WTC11 (cell line): Measurements from ENCODE around the gene BRPF1. TPM values are rescaled to one million over a fixed set of nuclear protein-coding genes. Genes with fewer than 3 reads are reported as not detected.

ENCODE experiments used
- ATAC-seq: fragments of 200-7000 bp; cut with Tn5 transposase; 2 replicates; pipeline ENCODE4 v1.10.0; 2021; ENCODE audit warnings: mild to moderate bottlenecking, moderate library complexity
- CTCF ChIA-PET: fragments of 300-600 bp; sonication (Branson Sonifier 250); formaldehyde crosslinking; loops from one replicate; lab custom pipeline; 2021; ENCODE audit warnings: antibody characterized with exemption; lab: Charles Lee
- POLR2A ChIA-PET: fragments of 350-600 bp; sonication (Branson Sonifier 250); formaldehyde crosslinking; loops from one replicate; lab custom pipeline; 2021; ENCODE audit warnings: antibody characterized with exemption; lab: Charles Lee
- DNase-seq: peaks from one replicate; pipeline ENCODE4 v3.0.0; 2021; ENCODE audit warnings: low spot score
- H3K27ac Mint-ChIP-seq: 2 replicates; pipeline ENCODE4 v1.8.0; 2021; ENCODE audit warnings: mixed read lengths
- H3K27me3 Mint-ChIP-seq: 2 replicates; pipeline ENCODE4 v1.8.0; 2021; ENCODE audit warnings: low read depth, mild to moderate bottlenecking, moderate library complexity, mixed read lengths
- H3K36me3 Mint-ChIP-seq: 2 replicates; pipeline ENCODE4 v1.8.0; 2021; ENCODE audit warnings: mixed read lengths
- H3K4me1 Mint-ChIP-seq: 2 replicates; pipeline ENCODE4 v1.8.0; 2022; ENCODE audit warnings: mixed read lengths
- H3K4me3 Mint-ChIP-seq: 2 replicates; pipeline ENCODE4 v1.8.0; 2021; ENCODE audit warnings: mild to moderate bottlenecking, moderate library complexity, mixed read lengths
- H3K9me3 Mint-ChIP-seq: 2 replicates; pipeline ENCODE4 v1.8.0; 2021; ENCODE audit warnings: mixed read lengths
- CBFB ChIP-seq: sonication (generic); formaldehyde crosslinking; IDR thresholded peaks from 2 replicates; pipeline ENCODE4 v1.8.1; 2022; ENCODE audit warnings: mild to moderate bottlenecking, low read depth, missing genetic modification reagents
- E2F1 ChIP-seq: sonication (generic); formaldehyde crosslinking; IDR thresholded peaks from 2 replicates; pipeline ENCODE4 v1.8.0; 2022; ENCODE audit warnings: mild to moderate bottlenecking, missing genetic modification reagents
- E2F4 ChIP-seq: sonication (generic); formaldehyde crosslinking; IDR thresholded peaks from 2 replicates; pipeline ENCODE4 v1.8.1; 2022; ENCODE audit warnings: low read depth, mild to moderate bottlenecking, moderate library complexity, missing genetic modification reagents, borderline replicate concordance
- ETV6 ChIP-seq: sonication (generic); formaldehyde crosslinking; IDR thresholded peaks from 2 replicates; pipeline ENCODE4 v1.8.1; 2022; ENCODE audit warnings: mild to moderate bottlenecking, missing genetic modification reagents
- FOXJ3 ChIP-seq: sonication (generic); formaldehyde crosslinking; IDR thresholded peaks from 2 replicates; pipeline ENCODE4 v1.9.0; 2021; ENCODE audit warnings: missing genetic modification reagents, mild to moderate bottlenecking, borderline replicate concordance
- GABPB1 ChIP-seq: sonication (generic); formaldehyde crosslinking; IDR thresholded peaks from 2 replicates; pipeline ENCODE4 v1.8.1; 2023; ENCODE audit warnings: mild to moderate bottlenecking, missing genetic modification reagents
- HMGXB4 ChIP-seq: sonication (generic); formaldehyde crosslinking; IDR thresholded peaks from 2 replicates; pipeline ENCODE4 v1.8.1; 2023; ENCODE audit warnings: mild to moderate bottlenecking, moderate library complexity, missing genetic modification reagents
- IRF2 ChIP-seq: sonication (generic); formaldehyde crosslinking; IDR thresholded peaks from 2 replicates; pipeline ENCODE4 v1.8.0; 2022; ENCODE audit warnings: low read depth, missing genetic modification reagents, borderline replicate concordance
- JAZF1 ChIP-seq: fragments of 250-450 bp; sonication (Bioruptor Pico); IDR thresholded peaks from 2 replicates; pipeline ENCODE4 v1.9.0; 2021; ENCODE audit warnings: moderate library complexity, mild to moderate bottlenecking, inconsistent platforms
- NR1H2 ChIP-seq: sonication (generic); formaldehyde crosslinking; IDR thresholded peaks from 2 replicates; pipeline ENCODE4 v1.9.0; 2021; ENCODE audit warnings: mild to moderate bottlenecking, moderate library complexity, missing genetic modification reagents
- NR3C1 ChIP-seq: sonication (generic); formaldehyde crosslinking; conservative IDR thresholded peaks from 2 replicates; pipeline ENCODE4 v1.8.1; 2023; ENCODE audit warnings: low read depth, mild to moderate bottlenecking, missing genetic modification reagents
- OVOL2 ChIP-seq: fragments of 250-450 bp; sonication (Bioruptor Pico); IDR thresholded peaks from 2 replicates; pipeline ENCODE4 v1.9.0; 2021; ENCODE audit warnings: mild to moderate bottlenecking, borderline replicate concordance
- PRRX2 ChIP-seq: fragments of 250-450 bp; sonication (Bioruptor Pico); IDR thresholded peaks from 2 replicates; pipeline ENCODE4 v1.8.0; 2021; ENCODE audit warnings: mild to moderate bottlenecking
- RELA ChIP-seq: sonication (generic); formaldehyde crosslinking; IDR thresholded peaks from 2 replicates; pipeline ENCODE4 v1.8.1; 2022; ENCODE audit warnings: missing genetic modification reagents, mild to moderate bottlenecking, borderline replicate concordance
- SMAD3 ChIP-seq: sonication (generic); formaldehyde crosslinking; IDR thresholded peaks from 2 replicates; pipeline ENCODE4 v1.8.0; 2022; ENCODE audit warnings: missing genetic modification reagents, mild to moderate bottlenecking, borderline replicate concordance
- SP1 ChIP-seq: sonication (generic); formaldehyde crosslinking; conservative IDR thresholded peaks from 2 replicates; pipeline ENCODE4 v1.8.1; 2022; ENCODE audit warnings: missing genetic modification reagents
- TEAD1 ChIP-seq: sonication (generic); formaldehyde crosslinking; IDR thresholded peaks from 2 replicates; pipeline ENCODE4 v1.8.0; 2022; ENCODE audit warnings: mild to moderate bottlenecking, missing genetic modification reagents
- ZNF121 ChIP-seq: sonication (generic); formaldehyde crosslinking; IDR thresholded peaks from 2 replicates; pipeline ENCODE4 v1.8.0; 2023; ENCODE audit warnings: missing genetic modification reagents
- ZNF281 ChIP-seq: sonication (generic); formaldehyde crosslinking; IDR thresholded peaks from 2 replicates; pipeline ENCODE4 v1.8.0; 2023; ENCODE audit warnings: mild to moderate bottlenecking, missing genetic modification reagents
- ZNF396 ChIP-seq: fragments of 250-450 bp; sonication (Bioruptor Pico); IDR thresholded peaks from 2 replicates; pipeline ENCODE4 v1.8.0; 2021; ENCODE audit warnings: mild to moderate bottlenecking, moderate library complexity, borderline replicate concordance
- ZNF423 ChIP-seq: fragments of 250-450 bp; sonication (Bioruptor Pico); IDR thresholded peaks from 2 replicates; pipeline ENCODE4 v2.1.2; 2022; ENCODE audit warnings: mild to moderate bottlenecking, moderate library complexity
- total RNA-seq: library from RNA; stranded (reverse); gene quantifications from 3 replicates; pipeline ENCODE4 v1.2.3, GENCODE V29; 2021

Gene BRPF1
- total RNA-seq, 1 experiment from 2014 or later, result 22.8 TPM

- POLR2A ChIA-PET, result interaction anchor here (1.3 to 3.1 kb wide), 2 partner anchors 17 to 335 kb away, joined by 5 to 14 read pairs; partner anchors contain the start of gene OGG1
- peaks cover 18% of the 10 kb centered on the region for H3K4me1 Mint-ChIP-seq
- no peak for ATAC-seq
- CTCF ChIA-PET, result interaction anchor here (0.5 to 8.6 kb wide), 8 partner anchors 17 to 547 kb away, joined by 3 to 162 read pairs (median 5); partner anchors contain the start of genes CAMK1 and OGG1
- TF ChIP-seq NR1H2 (CRISPR knock-in tag) (no peak), OVOL2 (no peak), PRRX2 (CRISPR knock-in tag) (no peak), ZNF281 (CRISPR knock-in tag) (no peak)
- H3K27me3 Mint-ChIP-seq, result no peaks in the 10 kb centered on the region
- H3K9me3 Mint-ChIP-seq, result no peaks in the 10 kb centered on the region
- peak overlapping the region; percentile 31; the same call in 1 of the 2 replicates for H3K27ac Mint-ChIP-seq
- peak; percentile 21 for DNase-seq
- H3K36me3 Mint-ChIP-seq, result peaks cover 27% of the 10 kb centered on the region
- H3K4me3 Mint-ChIP-seq, result peak overlapping the region; percentile 91
Measured at GRCh38 chr3:9732080-9732739, 675 bp downstream of the BRPF1 start.

GRCh38 chr3:9732740-9733115, 1.2 kb downstream of the BRPF1 start:
- H3K4me1 Mint-ChIP-seq, result peaks cover 18% of the 10 kb centered on the region
- H3K4me3 Mint-ChIP-seq, result peak overlapping the region; percentile 91
- peak overlapping the region; percentile 31; the same call in 1 of the 2 replicates for H3K27ac Mint-ChIP-seq
- DNase-seq, result no peak
- no peak for ATAC-seq
- H3K9me3 Mint-ChIP-seq, result no peaks in the 10 kb centered on the region
- no peaks in the 10 kb centered on the region for H3K27me3 Mint-ChIP-seq
- ChIA-PET CTCF (interaction anchor here (0.5 to 8.6 kb wide), 7 partner anchors 16 to 546 kb away, joined by 3 to 162 read pairs (median 5); partner anchors contain the start of genes CAMK1 and OGG1), POLR2A (interaction anchor here (0.7 to 3.1 kb wide), 3 partner anchors 17 to 235 kb away, joined by 3 to 14 read pairs (median 3); partner anchors contain the start of gene OGG1)
- peaks cover 27% of the 10 kb centered on the region for H3K36me3 Mint-ChIP-seq
- TF ChIP-seq ZNF423 (no peak), HMGXB4 (CRISPR knock-in tag) (no peak), ZNF121 (CRISPR knock-in tag) (no peak), ETV6 (no peak), SMAD3 (CRISPR knock-in tag) (no peak), SP1 (no peak), RELA (CRISPR knock-in tag) (no peak), E2F4 (CRISPR knock-in tag) (no peak), CBFB (CRISPR knock-in tag) (no peak), TEAD1 (CRISPR knock-in tag) (no peak), NR3C1 (CRISPR knock-in tag) (no peak), ZNF396 (CRISPR knock-in tag) (no peak), E2F1 (CRISPR knock-in tag) (no peak), GABPB1 (no peak), FOXJ3 (CRISPR knock-in tag) (no peak), JAZF1 (CRISPR knock-in tag) (no peak), IRF2 (CRISPR knock-in tag) (no peak)
